Neural progenitor cell (in vitro differentiated cells): ENCODE data around the gene OLFM1.

Experiments
- EZH2 ChIP-seq: fragments of 200-600 bp; sonication (generic); IDR thresholded peaks from 2 replicates; pipeline ENCODE4 v1.6.1; 2017; ENCODE audit warnings: antibody characterized with exemption, mild to moderate bottlenecking, moderate library complexity
- TF ChIP-seq, protein P1 (sequence below): fragments of 200-600 bp; sonication (generic); IDR thresholded peaks from 2 replicates; pipeline ENCODE4 v1.5.1; 2017; ENCODE audit warnings: antibody characterized with exemption, mild to moderate bottlenecking

DNA sequence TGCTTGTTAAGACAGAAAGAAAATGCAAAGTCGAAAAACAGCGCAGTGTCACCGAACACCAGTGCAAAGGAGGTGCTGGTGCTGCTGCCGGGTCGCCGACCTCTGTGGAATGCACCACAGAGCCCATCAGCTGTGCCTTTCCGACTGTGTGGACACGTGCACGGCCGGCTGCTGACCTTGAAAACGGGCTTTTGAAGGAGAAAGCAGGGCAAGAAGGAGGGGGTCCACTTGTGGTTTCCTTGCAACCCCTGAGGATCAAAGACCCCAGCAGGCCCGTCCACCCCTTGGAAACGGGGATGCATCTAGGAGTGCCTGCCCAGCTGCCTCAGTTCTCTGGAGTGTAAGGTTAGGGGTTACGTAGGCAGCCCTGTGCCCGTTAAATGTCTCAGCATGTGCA lies 6.2 kb upstream of the OLFM1 start:
- TF ChIP-seq, protein P1, sequence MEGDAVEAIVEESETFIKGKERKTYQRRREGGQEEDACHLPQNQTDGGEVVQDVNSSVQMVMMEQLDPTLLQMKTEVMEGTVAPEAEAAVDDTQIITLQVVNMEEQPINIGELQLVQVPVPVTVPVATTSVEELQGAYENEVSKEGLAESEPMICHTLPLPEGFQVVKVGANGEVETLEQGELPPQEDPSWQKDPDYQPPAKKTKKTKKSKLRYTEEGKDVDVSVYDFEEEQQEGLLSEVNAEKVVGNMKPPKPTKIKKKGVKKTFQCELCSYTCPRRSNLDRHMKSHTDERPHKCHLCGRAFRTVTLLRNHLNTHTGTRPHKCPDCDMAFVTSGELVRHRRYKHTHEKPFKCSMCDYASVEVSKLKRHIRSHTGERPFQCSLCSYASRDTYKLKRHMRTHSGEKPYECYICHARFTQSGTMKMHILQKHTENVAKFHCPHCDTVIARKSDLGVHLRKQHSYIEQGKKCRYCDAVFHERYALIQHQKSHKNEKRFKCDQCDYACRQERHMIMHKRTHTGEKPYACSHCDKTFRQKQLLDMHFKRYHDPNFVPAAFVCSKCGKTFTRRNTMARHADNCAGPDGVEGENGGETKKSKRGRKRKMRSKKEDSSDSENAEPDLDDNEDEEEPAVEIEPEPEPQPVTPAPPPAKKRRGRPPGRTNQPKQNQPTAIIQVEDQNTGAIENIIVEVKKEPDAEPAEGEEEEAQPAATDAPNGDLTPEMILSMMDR = no peak
- no peak for TF ChIP-seq EZH2
